ENCODE data around the gene GAS2L3.

The GAS2L3 gene

DNA sequence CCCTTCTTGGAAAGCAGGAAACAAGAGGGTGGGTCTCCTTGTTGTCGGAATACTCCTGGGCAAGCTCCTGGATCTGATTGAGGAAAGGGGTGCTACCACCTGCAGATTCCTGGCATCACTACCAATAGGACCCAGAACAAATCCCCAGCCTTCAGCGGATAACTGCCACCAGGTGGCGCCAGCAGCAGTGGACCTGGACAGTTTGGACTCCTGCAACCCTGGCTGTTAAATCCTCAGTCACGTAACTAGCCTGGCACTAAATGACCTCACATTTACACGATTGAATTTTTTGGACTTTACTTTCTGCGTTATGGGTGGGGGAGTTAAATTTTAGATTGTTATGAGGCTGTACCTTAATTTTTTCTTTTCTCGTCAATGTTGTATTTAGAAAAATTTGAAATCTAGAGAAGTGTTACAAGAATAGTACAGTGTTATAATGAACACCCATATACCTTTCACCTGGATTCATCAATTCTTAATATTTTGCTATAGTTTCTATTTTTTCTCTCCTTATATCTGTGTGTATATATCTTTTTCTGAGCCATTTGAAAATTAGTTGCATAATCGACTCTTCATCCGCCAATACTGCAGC, 95.6 kb downstream of the GAS2L3 start:
- peak; percentile 25 for DNase-seq

DNA sequence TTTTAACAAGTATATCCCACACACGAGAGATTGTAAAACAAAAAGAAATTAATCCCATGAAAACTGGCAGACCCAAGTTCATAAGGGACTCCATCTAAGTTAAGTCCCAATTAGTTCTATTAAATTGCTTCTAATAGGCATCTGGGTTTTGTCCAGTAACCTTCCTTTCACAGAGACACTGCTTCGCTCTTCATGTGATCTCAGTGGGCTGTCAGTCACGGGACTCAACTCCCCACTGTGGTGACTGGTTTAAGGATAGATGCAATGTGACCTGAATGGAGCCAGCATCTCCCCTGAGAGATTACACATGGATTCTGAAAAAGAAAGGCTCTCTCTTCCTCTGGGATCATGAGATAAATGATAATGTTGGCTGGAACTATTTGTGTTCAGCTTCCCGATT, 96.4 kb downstream of the GAS2L3 start:
- no peak for DNase-seq

DNA sequence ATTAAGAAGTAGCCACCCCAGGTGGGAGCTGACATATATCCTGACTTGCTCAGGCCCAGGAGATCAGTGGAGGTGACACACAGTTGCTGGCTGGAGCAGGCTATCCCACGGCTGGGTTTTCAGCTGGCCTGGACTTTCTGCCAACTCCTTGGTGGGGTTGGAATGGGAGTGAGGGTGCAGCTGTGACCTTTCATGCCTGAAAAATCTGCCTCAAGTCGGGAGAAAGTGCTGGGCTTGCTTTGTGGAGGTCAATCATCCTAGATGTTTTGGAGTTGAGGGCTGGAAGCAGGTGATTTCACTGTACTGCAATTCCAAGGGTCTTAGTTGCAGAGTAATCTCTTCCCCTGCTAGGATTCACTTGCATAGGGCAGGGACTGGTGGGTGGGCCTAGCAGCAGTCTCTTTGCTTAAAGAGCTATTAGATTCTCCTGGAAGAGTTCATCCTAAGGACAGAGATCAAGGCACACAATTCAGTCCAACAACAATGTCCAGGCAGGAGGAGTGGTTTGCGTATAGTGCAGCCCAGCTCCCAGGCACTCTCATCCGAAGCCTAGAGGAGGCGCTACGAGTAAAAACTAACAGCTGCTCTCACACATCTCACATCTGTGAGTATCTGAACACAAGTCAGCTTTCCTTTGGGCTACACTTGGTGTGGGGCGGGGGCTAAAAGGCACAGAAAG, 98.1 kb downstream of the GAS2L3 start:
- no peak for DNase-seq

DNA sequence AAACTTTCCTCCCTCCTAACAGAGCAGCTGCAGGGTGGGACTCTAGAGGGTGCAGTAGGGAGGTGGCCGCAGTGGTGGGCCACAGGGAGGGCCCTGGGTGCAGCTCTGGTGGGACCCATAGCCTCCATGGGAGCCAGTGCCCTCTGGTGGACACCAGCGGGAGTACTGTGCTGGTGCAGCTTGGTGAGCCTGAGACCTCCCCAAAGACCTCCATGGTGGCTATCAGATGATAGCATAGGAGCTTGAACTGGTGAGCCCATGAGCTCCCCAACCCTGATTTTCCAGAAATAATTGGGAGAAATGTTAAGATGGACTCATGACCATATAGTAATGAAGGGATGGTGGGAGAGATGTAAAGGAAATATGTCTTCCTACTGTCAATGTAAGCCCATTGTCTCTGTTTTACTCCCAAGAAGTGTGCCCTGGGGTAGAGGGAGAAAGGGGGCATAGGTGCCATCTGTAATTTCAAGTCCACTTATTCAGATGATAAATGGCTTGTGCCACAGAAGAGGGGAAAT, 98.7 kb downstream of the GAS2L3 start:
- peak; percentile 25 for DNase-seq

DNA sequence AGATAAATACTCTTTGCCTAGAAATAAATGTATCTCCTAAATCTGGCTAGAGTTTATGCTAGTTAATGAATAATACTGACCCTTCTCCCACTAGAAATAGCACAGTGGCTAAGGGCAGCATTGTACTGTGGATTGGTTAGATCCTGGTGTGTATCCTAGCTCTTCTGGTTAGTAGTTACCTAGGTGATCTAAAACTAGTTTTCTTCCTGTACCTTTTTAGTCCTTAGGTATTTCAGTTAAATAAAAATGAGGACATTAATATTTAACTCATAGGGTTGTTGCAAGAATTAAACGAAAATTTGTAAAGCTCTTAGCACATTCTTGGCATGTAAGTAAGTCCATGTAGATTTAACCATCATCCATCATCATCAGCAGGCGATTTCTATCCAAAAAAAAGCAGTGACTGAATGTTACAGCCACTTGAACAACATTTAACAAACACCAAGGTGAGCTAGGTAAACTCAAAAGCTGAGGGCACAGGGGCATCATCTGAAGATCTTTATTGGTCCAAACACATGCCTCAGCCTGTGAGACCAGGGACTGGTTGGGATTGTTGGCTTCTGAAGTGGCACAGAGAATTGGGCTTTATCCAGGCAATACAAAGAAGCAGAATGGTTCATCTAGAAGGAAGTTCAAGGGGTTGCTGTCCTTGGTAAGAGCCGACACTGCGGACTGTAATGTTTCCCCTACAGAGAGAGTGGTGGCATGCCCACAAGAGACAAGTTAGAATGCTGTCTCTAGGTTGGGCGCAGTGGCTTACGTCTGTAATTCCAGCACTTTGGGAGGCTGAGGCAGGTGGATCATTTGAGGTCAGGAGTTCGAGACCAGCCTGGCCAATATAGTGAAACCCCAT, 100.8 kb downstream of the GAS2L3 start:
- DNase-seq, result no peak

Data from activated T-cell treated with anti-CD3 and anti-CD28 coated beads, Interleukin-2, amount 50 U/mL, for 1 hour (primary cell).